DND-41 (cell line): ENCODE results near the gene ACTA2.

Source experiments
- ATAC-seq: fragments of 200-7000 bp; cut with Tn5 transposase; 3 replicates; pipeline ENCODE4 v1.9.1; 2021; ENCODE audit warnings: low read depth; ENCODE audit not compliant: insufficient read depth
- DNase-seq: peaks from one replicate; pipeline ENCODE4 v3.0.0-alpha.2; 2020
- H2AFZ ChIP-seq: 2 replicates; pipeline ENCODE4 v1.6.0; 2012; ENCODE audit warnings: low read depth, low read length
- H3K27ac ChIP-seq: 2 replicates; pipeline ENCODE4 v1.5.1; 2012; ENCODE audit warnings: low read length, inconsistent platforms
- H3K27me3 ChIP-seq: fragments of 200-600 bp; sonication (generic); 2 replicates; pipeline ENCODE4 v1.6.0; 2012; ENCODE audit warnings: low read length, mild to moderate bottlenecking, inconsistent platforms; ENCODE audit not compliant: insufficient read depth, poor library complexity
- H3K36me3 ChIP-seq: 2 replicates; pipeline ENCODE4 v1.5.1; 2012; ENCODE audit warnings: low read length, inconsistent platforms; ENCODE audit not compliant: insufficient read depth
- H3K4me1 ChIP-seq: 2 replicates; pipeline ENCODE4 v1.5.1; 2012; ENCODE audit warnings: mild to moderate bottlenecking, low read length; ENCODE audit not compliant: insufficient read depth
- H3K4me2 ChIP-seq: 2 replicates; pipeline ENCODE4 v1.6.0; 2012; ENCODE audit warnings: mild to moderate bottlenecking, moderate library complexity, low read length, inconsistent platforms; ENCODE audit not compliant: insufficient read depth
- H3K4me3 ChIP-seq, 2 experiments: fragments of 200-600 bp in 1 of 2; shearing (Covaris generic) in 1 of 2; 2 replicates each; pipeline ENCODE4 v1.5.1; 2012 to 2016; ENCODE audit warnings: inconsistent platforms in 2 of 2, low read length in 2 of 2, mild to moderate bottlenecking in 2 of 2, low read depth in 1 of 2, moderate library complexity in 1 of 2
- H3K79me2 ChIP-seq: 2 replicates; pipeline ENCODE4 v1.6.0; 2012; ENCODE audit warnings: low read length, inconsistent platforms; ENCODE audit not compliant: insufficient read depth
- H3K9ac ChIP-seq: 2 replicates; pipeline ENCODE4 v1.6.0; 2012; ENCODE audit warnings: low read depth, mild to moderate bottlenecking, inconsistent platforms, low read length, moderate library complexity
- H3K9me3 ChIP-seq: 2 replicates; pipeline ENCODE4 v1.5.1; 2012; ENCODE audit warnings: low read length, moderate library complexity, mild to moderate bottlenecking, inconsistent platforms; ENCODE audit not compliant: insufficient read depth, severe bottlenecking
- H4K20me1 ChIP-seq: 2 replicates; pipeline ENCODE4 v1.6.0; 2012; ENCODE audit warnings: low read length; ENCODE audit not compliant: insufficient read depth
- CTCF ChIP-seq: IDR thresholded peaks from 2 replicates; pipeline ENCODE4 v1.5.1; 2012; ENCODE audit warnings: borderline replicate concordance, low read length, moderate library complexity, mild to moderate bottlenecking; ENCODE audit not compliant: poor library complexity, severe bottlenecking; ENCODE audit errors: extremely low read depth
- EZH2 ChIP-seq: IDR thresholded peaks from 3 replicates; pipeline ENCODE4 v1.6.1; 2012; ENCODE audit warnings: borderline replicate concordance, low read depth, mild to moderate bottlenecking, moderate library complexity, low read length, inconsistent platforms; ENCODE audit not compliant: severe bottlenecking

Gene ACTA2

GRCh38 chr10:88931548-88931947 is 21.0 kb downstream of the ACTA2 start:
- TF ChIP-seq CTCF (no peak), EZH2 (no peak)
- ATAC-seq = no peak
- no peak overlapping the region for H3K9ac ChIP-seq
- no peaks in the 10 kb centered on the region for H3K9me3 ChIP-seq
- H4K20me1 ChIP-seq = no peaks in the 10 kb centered on the region
- peaks cover 22% of the 10 kb centered on the region for H3K36me3 ChIP-seq
- H3K27ac ChIP-seq = no peak overlapping the region
- H3K79me2 ChIP-seq = no peaks in the 10 kb centered on the region
- DNase-seq = no peak
- no peaks in the 10 kb centered on the region for H3K27me3 ChIP-seq
- H3K4me1 ChIP-seq = peaks cover 5% of the 10 kb centered on the region; the same call in 1 of the 2 replicates
- no peak overlapping the region for H2AFZ ChIP-seq
- no peak overlapping the region for H3K4me3 ChIP-seq
- no peak overlapping the region for H3K4me2 ChIP-seq

GRCh38 chr10:88928254-88928653 is 24.3 kb downstream of the ACTA2 start:
- ATAC-seq (no peak), DNase-seq (no peak)
- Histone ChIP-seq H3K9me3 (no peaks in the 10 kb centered on the region), H3K9ac (no peak overlapping the region), H3K4me2 (no peak overlapping the region), H2AFZ (no peak overlapping the region), H3K79me2 (no peaks in the 10 kb centered on the region), H4K20me1 (no peaks in the 10 kb centered on the region), H3K4me1 (no peaks in the 10 kb centered on the region), H3K36me3 (peaks cover 37% of the 10 kb centered on the region), H3K27me3 (no peaks in the 10 kb centered on the region), H3K27ac (no peak overlapping the region), H3K4me3 (no peak overlapping the region)
- no peak for TF ChIP-seq EZH2

GRCh38 chr10:88927416-88927690 is 25.2 kb downstream of the ACTA2 start:
- Histone ChIP-seq H3K4me2 (no peak overlapping the region), H3K9ac (no peak overlapping the region), H3K4me3 (no peak overlapping the region), H3K79me2 (no peaks in the 10 kb centered on the region), H3K36me3 (peaks cover 45% of the 10 kb centered on the region), H2AFZ (no peak overlapping the region), H4K20me1 (no peaks in the 10 kb centered on the region), H3K9me3 (no peaks in the 10 kb centered on the region), H3K27ac (no peak overlapping the region), H3K4me1 (no peaks in the 10 kb centered on the region), H3K27me3 (no peaks in the 10 kb centered on the region)
- no peak for ATAC-seq
- TF ChIP-seq CTCF (no peak), EZH2 (no peak)
- DNase-seq = no peak

GRCh38 chr10:88926566-88927415 is 25.8 kb downstream of the ACTA2 start:
- Histone ChIP-seq H4K20me1 (no peaks in the 10 kb centered on the region), H3K9me3 (no peaks in the 10 kb centered on the region), H3K4me1 (no peaks in the 10 kb centered on the region), H2AFZ (no peak overlapping the region), H3K4me3 (no peak overlapping the region), H3K4me2 (no peak overlapping the region), H3K27ac (no peak overlapping the region), H3K9ac (no peak overlapping the region), H3K79me2 (no peaks in the 10 kb centered on the region), H3K36me3 (peaks cover 50% of the 10 kb centered on the region), H3K27me3 (no peaks in the 10 kb centered on the region)
- ATAC-seq = no peak
- TF ChIP-seq CTCF (no peak), EZH2 (no peak)
- DNase-seq = no peak
